ENCODE results near the gene ARGLU1. TPM values are rescaled to one million over a fixed set of nuclear protein-coding genes. Genes with fewer than 3 reads are reported as not detected.

Gene ARGLU1
- total RNA-seq, 1 donor from 2014 or later: 50.1 TPM

DNA sequence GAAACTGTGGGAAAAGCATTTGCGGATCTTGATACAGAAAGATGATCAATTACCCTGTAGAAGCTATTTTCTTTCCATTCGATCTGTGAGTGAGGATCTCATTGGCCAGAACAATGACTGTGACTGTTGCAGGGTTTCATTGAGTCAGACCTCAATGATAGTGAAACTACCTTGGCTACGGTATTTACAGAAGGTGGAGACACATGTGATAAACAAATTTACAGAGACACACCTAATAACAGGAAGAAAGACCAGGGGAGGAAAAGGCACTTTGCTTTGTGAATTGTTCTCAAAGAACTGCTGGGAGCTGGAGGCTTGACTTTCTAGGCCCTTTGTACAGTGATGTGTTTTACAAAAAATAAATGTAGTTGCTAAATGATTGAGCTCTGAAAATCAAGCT is 19.9 kb upstream of the ARGLU1 start:
- no peak for DNase-seq (ENCODE audit: low read depth)

DNA sequence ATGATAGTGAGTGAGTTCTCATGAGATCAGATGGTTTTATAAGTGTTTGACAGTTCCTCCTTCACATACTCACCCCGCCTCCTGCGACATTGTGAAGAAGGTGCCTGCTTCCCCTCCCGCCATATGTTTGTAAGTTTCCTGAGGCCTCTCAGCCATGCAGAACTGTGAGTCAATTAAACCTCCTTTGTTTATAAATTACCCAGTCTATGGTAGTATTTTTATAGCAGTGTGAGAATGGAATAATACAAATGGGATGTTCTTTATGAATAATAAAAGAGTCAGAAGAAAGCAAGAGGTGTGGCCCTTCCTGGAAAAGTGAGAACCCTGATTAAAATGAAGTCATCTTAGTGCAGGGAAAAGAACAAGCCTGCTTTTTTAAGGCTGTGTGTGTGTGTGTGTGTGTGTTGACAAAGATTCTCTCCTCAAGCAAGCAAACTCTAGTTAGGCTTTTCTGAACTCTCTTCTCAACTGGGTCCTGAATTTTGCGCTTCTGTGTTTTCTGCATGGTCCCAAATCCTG is 18.8 kb upstream of the ARGLU1 start:
- no peak for DNase-seq (ENCODE audit: low read depth)

DNA sequence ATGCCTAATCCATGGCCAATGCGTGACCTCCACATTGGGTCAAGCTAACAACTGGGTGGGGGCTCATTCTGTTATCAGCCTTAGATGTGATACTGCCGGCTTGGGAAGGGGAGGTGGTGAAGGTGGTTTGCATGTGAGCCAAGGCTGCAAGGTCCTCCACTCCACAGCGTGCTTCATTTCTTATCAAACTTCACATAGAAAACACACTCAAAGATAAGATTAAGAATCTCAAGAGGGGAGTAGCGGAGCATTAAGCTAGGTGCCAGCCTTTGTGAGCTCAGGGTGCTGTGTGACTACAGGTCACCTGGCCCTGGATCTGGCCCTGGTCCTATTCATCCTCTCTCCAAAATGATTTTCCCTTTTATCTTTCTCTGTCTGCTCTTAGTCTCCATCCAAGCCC is 13.3 kb upstream of the ARGLU1 start:
- no peak for DNase-seq (ENCODE audit: low read depth)

GRCh38 chr13:106575896-106576295 is 8.0 kb upstream of the ARGLU1 start:
- no peak for DNase-seq (ENCODE audit: low read depth)

DNA sequence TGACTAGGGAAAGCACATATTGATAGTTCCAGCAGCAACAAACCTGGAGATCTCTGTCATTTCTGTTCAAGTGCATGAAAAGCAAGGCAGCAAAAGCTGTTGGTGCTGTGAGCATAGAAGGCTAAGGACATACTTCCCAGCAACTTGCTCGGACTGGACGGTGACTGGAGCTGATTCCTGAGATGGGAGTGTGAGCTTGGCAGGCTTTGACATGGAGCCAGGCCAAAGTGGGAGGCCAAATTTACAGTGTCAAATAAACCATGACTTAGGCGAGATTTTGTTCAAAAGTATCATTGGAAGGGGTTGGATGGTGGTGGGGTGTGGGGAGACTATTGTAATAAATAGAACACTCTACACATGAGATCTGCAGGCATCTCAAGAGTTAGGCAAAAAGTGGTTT is 5.9 kb upstream of the ARGLU1 start:
- no peak for DNase-seq (ENCODE audit: low read depth)

DNA sequence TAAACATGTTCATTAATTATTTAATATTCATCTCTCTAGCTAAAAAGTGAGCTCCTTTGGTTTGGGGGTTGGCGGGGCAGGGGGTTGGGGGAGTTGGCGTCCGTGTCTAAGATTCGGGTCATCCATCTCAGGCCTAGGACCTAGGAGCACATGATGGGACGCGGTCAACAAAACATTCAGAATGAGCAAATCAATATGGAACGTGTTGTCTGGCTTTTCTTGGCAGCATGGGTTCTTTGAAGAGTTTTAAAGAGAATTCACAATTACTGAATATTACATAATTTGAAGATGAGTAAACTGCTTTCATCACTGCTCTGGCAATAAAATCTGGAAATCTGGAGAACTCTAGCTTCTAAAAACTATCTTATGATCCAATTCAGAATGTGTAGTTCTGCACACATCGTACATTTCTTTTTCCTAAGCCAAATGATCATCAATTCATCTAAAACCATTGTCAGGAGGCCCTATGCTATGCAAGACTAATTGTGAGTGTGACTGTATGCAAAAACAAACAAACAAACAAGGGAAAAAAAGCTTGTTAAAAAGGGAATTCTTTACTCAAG is 5.4 kb upstream of the ARGLU1 start:
- no peak for DNase-seq (ENCODE audit: low read depth)

GRCh38 chr13:106570299-106570852 is 2.4 kb upstream of the ARGLU1 start:
- DNase-seq (ENCODE audit: low read depth): peak; percentile 72

DNA sequence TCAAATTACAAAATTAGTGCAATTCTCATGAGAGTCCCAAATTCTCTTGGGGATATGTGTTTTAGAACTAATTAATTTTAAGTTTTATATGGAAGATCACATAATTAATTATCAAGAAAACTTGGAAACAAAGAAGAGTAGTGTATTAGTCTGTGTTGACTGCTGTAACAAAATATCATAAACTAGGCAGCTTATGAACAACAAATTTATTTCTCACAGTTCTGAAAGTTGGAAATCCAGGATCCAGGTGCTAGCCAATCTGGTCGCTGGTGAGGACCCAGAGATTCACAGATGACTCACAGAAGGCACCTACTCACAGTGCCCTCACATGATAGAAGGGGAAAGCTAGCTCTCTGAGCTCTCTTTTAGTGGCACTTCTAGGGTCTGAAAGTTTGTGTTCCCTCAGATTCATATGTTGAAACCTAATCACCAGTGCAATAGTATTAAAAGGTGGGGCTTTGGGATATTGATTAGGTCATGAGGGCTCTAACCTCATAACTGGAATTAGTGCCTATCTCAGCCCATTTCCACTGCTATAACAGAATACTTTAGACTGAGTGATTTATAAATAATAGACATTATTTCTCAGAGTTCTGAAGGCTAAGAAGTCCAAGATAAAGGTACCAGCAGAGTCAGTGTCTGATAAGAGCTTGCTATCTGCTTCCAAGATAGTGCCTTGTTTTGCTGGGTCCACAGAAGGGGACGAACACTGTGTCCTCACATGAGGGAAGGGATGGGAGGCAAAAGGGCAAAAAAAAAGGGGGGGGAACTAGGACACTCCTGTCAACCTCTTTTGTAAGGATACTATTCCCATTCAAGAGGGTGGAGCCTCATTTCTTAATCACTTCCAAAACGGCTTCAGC is 1.5 kb upstream of the ARGLU1 start:
- no peak for DNase-seq (ENCODE audit: low read depth)

DNA sequence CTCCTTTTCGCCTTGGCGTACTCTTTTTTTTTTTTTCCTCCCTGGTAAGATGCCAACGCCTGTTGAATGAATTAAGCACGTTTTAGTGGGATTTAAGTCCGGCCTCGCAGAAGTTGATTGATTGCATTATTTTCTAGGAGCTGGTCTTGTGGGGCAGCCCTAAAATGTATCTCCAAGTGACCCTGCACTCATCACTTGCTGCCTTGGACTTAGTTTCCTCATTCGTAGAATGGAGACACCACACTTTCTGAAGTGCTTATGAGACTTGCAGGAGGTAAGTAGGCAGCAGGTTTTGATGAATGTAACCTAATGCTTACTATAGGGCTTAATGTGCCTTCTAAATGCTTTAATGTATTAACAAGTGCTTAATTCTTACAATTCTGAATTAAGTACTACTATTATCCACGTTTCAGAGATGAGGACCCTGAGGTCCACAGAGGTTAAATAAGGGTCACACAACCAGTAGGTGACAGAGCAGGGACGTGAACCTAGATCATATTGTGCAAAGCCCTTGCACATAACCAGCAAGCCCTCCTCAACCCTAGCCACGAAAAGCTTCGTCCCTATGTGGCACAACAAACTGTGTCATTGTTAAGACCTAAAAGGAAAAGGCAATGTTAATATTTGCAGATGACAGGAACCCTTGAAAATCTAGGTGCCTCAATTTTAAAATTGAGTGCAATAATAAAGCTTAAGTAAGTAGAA is 514 bp upstream of the ARGLU1 start:
- DNase-seq (ENCODE audit: low read depth): no peak

DNA sequence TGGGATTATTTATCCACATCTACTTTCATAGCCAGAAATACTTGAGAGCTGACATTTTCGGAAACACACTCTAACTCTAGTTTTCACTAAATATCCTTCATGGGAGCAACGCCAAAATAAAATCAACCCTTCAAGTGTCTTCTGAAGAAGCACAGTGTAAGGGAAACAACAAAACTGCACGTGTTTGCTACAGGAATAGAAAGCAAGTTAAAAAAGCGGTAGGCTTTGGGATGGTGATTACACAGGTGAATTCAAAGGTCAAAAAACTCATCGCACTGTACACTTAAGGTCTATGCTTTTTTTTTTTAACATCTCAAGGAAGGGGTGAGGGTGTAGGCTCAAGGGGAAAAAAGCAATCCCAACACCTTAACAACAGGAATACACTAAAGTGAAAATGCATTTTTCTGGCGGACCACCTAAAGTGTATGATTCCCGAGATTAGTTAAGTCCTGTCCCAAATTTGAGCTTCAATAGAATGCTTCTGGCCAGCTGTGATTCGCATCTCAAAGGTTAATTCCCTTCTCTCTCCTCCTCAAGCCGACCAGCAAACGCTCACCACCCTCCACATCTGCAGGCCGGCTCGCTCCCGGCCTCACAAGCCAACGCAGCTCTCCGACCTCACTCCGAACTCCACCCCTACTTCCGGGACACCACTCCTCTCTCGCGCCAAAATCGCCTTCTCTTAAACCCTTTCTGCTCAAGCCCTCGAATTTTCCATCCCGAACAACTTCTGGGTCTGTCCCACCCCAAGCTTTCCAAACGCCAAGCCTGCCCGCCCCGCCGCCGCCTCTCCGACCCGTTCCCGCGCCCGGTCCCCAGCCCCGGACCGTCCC is 1.1 kb downstream of the ARGLU1 start:
- peak; percentile 36 for DNase-seq (ENCODE audit: low read depth)

DNA sequence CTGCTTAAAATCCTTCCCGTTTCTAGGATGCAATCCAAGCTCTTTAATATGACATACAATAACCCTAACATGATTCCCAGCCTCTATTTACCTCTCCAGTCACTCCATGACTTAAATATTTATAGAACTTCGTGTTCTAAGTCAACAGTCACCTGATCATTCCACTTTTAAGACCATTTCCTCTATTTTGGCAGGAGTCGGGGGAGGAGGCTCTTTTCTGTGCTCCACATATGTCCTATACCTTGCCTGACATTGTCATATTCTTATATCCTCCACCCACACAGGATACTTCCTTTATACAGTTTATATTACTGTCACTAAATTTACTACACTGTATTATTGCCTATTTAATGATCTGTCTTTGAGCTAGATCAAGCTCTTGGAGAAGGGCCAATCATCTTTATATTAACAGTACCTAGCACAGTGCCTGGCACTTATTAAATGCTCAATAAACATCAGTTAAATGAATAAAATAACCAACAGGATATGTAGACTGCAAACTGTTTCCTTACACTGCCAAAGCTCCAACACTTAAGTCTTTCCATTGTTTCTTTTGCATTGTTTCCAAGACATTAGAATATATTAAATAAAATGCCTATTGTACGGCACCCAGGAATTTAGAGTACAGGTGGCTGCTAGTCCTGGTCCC is 2.7 kb downstream of the ARGLU1 start:
- DNase-seq (ENCODE audit: low read depth): no peak

GRCh38 chr13:106562301-106562700 is 5.6 kb downstream of the ARGLU1 start:
- DNase-seq (ENCODE audit: low read depth): no peak

GRCh38 chr13:106561551-106562170 is 6.3 kb downstream of the ARGLU1 start:
- peak; percentile 66 for DNase-seq (ENCODE audit: low read depth)

- no peak for DNase-seq (ENCODE audit: low read depth)
These were observed 7.1 kb downstream of the ARGLU1 start for GRCh38 chr13:106560821-106561220.

DNA sequence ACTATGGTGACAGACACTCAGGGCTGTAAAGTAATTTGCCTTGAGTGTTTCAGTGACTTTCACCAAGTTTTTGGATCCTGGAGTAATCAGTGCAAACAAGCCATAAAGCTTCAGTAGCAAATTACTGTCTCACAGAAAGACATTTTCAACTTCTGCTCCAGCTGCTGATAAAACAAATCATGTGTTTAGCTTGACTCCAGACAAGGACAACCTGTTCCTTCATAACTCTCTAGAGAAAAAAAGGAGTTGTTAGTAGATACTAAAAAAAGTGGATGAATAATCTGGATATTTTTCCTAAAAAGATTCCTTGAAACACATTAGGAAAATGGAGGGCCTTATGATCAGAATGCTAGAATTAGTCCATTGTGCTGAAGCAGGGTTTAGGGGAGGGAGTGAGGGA is 9.4 kb downstream of the ARGLU1 start:
- no peak for DNase-seq (ENCODE audit: low read depth)

GRCh38 chr13:106555631-106556328 is 12.2 kb downstream of the ARGLU1 start:
- no peak for DNase-seq (ENCODE audit: low read depth)

DNA sequence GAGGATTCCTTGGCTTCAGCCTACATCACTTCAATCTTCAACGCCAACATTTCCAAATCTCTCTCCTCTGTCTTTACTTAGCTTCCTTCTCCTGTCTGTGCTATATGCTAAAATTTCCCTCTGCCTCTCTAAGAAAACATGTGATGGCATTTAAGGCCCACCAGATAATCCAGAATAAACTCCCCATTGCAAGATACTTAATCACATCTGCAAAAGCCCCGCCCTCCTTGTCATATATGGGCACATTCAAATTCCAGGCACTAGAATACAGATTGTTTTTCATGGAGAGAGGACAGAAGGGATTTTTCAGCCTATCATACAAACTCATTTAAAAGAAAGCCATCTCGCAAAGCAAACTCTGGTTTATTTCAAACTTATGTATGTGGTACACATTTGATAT is 16.2 kb downstream of the ARGLU1 start:
- no peak for DNase-seq (ENCODE audit: low read depth)

DNA sequence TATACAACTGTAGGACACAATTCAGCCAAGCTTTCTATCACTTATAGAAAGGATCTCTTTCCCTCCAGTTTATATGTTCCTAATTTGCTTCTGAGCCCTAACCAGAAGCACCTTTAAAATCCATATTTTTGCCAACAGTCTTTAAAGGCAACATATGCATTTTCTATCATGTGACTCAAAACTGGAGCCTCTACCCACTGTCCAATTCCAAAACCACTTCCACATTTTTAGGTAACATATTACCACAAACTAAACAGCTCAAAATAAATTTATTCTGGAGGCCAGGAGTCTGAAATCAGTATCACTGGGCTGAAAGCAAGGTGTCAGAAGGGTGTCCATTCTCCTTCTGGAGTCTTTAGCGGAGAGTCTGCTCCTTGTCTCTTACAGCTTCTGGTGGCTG is 16.6 kb downstream of the ARGLU1 start:
- no peak for DNase-seq (ENCODE audit: low read depth)

DNA sequence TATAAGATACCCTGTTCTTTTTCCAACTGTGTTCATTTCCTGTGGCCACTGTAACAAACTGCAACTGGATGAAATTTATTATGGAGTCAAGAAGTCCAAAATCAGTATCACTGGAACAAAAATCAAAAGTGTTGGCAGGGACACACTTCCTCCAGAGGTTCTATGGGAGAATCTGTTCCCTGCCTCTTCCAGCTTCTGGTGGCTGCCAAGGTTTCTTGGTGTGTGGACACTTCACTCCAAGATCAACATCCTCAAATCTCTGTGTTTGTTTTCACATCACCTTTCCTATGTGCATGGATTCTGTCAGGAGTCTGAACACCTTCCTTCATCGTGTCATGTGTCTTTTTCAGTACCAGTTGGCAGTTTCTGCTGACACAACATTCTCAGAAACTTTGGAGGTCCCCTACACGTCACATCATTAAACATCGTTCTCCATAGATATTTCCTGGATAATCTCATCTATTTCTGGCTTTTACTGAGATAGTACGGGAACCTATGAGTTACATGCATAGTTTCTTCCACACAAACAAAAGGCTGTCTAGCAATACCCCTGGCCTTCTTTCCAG is 17.3 kb downstream of the ARGLU1 start:
- no peak for DNase-seq (ENCODE audit: low read depth)

All from renal cortical epithelial cell (primary cell).